ENCODE data around the gene ZNF341.
A peak's percentile ranks its signal among the peaks of the same experiment; 100 is the strongest.
"Not testable (repeated sequence)": the region's sequence is repeated elsewhere in the genome, so short reads cannot be mapped to it uniquely, and the experiment has no call there.

ZNF341 gene

DNA sequence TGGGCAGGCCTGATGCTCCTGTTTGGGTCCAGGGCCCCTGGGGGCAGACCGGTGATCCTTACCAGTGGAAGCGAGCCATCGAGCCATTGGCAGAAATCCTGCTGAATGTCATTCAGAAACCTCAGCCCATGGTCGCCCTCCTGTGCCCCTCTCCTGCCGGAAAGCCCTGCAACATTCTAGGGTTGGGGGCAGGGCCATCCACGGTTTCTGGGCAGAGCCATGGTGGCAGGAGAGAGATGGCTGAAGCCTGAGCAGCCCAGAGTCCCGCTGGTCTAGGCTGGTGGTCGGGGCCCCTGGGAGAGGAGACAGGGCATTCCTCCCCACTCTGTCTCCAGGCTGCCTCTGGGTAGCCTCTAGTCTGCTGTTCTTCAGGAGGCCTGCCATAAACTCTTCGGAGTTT lies 59.7 kb downstream of the ZNF341 start:
- TF ChIP-seq, protein P1, sequence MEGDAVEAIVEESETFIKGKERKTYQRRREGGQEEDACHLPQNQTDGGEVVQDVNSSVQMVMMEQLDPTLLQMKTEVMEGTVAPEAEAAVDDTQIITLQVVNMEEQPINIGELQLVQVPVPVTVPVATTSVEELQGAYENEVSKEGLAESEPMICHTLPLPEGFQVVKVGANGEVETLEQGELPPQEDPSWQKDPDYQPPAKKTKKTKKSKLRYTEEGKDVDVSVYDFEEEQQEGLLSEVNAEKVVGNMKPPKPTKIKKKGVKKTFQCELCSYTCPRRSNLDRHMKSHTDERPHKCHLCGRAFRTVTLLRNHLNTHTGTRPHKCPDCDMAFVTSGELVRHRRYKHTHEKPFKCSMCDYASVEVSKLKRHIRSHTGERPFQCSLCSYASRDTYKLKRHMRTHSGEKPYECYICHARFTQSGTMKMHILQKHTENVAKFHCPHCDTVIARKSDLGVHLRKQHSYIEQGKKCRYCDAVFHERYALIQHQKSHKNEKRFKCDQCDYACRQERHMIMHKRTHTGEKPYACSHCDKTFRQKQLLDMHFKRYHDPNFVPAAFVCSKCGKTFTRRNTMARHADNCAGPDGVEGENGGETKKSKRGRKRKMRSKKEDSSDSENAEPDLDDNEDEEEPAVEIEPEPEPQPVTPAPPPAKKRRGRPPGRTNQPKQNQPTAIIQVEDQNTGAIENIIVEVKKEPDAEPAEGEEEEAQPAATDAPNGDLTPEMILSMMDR (IDR thresholded peaks at IDR 0.05; ENCODE audit: low read depth, low read length, missing control alignments), result no peak
- Histone ChIP-seq H3K4me3 (ENCODE audit: low read depth, low read length) (no peak overlapping the region), H3K27ac (no peak overlapping the region), H3K36me3 (replicated peaks) (no peaks in the 10 kb centered on the region), H3K27me3 (replicated peaks) (no peaks in the 10 kb centered on the region)
- DNase-seq, result no peak
- in situ Hi-C loops (cut with HindIII; ENCODE audit: low pct_ligation_motif_present, low sequenced_read_pairs), result no loop called here

DNA sequence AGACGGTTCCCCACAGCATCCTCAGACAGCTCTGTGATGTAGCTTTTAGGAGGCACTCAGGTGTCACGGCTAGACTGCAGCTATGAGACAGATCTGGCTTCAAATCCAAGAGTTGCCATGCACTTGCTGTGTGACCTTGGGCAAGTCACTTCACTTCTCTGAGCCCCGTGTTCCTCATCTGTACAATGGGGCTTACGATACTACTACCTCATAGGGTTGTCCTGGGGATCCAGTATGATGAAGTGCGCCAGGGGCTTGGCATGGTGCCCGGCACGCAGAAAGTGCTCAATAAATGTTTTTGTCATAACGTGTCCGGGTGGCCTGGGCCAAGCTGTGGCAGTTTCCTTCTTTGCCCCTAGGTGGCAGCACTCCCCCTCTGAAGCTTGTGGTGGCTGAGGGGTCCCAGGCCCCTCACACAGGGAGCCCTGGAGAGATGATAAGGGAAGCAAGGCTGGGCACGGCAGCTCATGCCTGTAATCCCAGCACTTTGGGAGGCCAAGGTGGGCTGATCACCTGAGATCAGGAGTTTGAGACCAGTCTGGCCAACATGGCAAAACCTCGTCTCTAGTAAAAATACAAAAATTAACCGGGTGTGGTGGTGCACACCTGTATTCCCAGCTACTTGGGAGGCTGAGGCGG lies 60.3 kb downstream of the ZNF341 start:
- TF ChIP-seq, protein P1 (IDR thresholded peaks at IDR 0.05; ENCODE audit: low read depth, low read length, missing control alignments), result peak; percentile 87
- peak; percentile 60 for DNase-seq
- Histone ChIP-seq H3K4me3 (ENCODE audit: low read depth, low read length) (no peak overlapping the region), H3K36me3 (replicated peaks) (no peaks in the 10 kb centered on the region), H3K27ac (no peak overlapping the region), H3K27me3 (replicated peaks) (no peaks in the 10 kb centered on the region)
- in situ Hi-C loops (cut with HindIII; ENCODE audit: low pct_ligation_motif_present, low sequenced_read_pairs), result no loop called here

DNA sequence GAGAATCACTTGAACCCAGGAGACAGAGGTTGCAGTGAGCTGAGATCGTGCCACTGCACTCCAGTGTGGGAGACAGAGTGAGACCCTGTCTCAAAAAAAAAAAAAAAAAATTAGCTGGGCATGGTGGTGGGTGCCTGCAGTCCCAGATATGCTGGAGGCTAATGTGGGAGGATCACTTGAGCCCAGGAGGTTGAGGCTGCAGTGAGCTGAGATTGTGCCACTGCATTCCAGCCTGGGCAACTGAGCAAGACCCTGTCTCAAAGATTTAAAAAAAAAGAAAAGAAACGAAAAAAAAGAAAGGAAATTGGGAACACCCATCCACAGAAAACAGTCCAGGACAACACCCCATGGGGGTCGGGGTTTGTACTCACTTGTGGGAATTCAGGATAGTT lies 60.8 kb downstream of the ZNF341 start:
- DNase-seq; in situ Hi-C loops (cut with HindIII; ENCODE audit: low pct_ligation_motif_present, low sequenced_read_pairs); H3K4me3 ChIP-seq (ENCODE audit: low read depth, low read length); H3K36me3 ChIP-seq (replicated peaks); H3K27me3 ChIP-seq (replicated peaks); H3K27ac ChIP-seq: not testable (repeated sequence)

DNA sequence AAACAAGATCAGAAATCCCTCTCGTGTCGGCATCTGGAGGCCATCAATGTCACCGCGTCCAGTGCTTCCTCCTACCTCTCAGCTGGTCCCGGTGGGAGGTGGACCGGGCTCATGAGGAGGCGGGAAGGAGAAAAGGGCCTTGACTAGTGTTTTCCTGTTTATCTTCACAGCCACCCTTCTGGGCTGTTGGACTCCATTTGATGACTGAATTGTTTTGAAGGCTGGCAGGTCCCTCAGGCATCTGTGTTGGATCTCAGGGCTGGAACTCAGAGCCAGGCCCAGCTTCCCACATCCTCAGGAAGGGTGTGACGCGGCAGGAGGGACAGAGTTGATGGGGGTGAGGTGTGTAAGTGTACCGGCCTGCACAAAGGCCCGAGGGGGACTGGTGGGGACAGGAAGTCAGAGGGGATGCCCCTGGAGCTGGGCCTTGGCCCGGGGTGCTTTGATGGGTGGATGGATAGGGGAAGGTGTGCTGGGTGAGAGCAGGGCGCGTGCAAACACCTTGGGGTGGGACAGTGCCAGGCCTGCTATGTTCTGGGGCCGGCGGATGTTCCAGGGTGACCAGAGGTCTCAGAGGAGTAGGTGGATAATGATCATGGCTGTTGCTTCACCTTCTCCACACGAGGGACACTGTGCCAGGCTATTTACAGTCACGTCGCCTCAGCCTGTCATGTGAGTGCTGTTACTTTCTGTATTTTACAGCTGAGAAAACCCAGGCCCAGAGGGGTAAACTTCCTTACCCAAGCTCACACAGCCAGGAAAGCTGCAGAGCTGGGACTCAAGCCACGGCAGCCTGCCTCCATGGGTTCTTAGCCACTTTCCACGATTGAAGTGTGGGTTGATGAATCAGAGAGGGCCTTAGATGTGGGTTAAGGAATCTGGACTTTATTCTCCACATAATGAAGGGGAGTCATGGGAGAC lies 61.5 kb downstream of the ZNF341 start:
- Histone ChIP-seq H3K36me3 (replicated peaks) (no peaks in the 10 kb centered on the region), H3K4me3 (ENCODE audit: low read depth, low read length) (no peak overlapping the region), H3K27ac (no peak overlapping the region), H3K27me3 (replicated peaks) (no peaks in the 10 kb centered on the region)
- in situ Hi-C loops (cut with HindIII; ENCODE audit: low pct_ligation_motif_present, low sequenced_read_pairs), result no loop called here
- TF ChIP-seq, protein P1 (IDR thresholded peaks at IDR 0.05; ENCODE audit: low read depth, low read length, missing control alignments), result no peak
- no peak for DNase-seq

DNA sequence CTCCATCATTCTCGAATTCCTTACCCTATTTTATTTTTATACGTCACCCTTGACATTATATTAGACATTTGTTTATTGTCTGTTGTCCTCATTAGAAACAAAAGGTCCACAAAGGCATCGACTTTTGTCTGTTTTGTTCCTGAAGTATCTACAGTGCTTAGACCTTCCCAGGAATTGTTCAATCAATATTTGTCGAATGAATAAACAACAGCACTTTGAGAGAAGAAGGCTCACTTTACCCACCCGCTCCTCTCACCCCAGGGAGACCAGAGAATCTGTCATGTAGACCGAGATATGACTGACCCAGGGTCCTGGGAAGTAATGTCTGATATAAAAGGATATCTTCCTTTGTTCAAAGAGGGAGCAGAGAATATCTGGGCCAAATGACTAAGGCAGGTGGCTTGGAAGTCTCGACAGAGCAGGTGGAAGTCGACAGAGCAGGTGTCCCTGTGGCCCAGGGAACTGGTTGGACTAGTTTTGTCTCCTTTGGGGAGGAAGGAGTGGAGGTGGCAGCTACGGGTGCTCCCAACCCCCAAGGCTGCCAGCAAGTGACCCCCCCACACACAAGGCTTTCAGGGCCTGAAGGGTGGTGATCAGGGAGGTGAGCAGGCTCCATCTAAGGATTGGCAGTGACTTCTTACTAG lies 64.6 kb downstream of the ZNF341 start:
- Histone ChIP-seq H3K4me3 (ENCODE audit: low read depth, low read length) (no peak overlapping the region), H3K27ac (no peak overlapping the region), H3K27me3 (replicated peaks) (no peaks in the 10 kb centered on the region), H3K36me3 (replicated peaks) (no peaks in the 10 kb centered on the region)
- in situ Hi-C loops (cut with HindIII; ENCODE audit: low pct_ligation_motif_present, low sequenced_read_pairs), result no loop called here
- no peak for DNase-seq
- TF ChIP-seq, protein P1 (IDR thresholded peaks at IDR 0.05; ENCODE audit: low read depth, low read length, missing control alignments), result no peak

DNA sequence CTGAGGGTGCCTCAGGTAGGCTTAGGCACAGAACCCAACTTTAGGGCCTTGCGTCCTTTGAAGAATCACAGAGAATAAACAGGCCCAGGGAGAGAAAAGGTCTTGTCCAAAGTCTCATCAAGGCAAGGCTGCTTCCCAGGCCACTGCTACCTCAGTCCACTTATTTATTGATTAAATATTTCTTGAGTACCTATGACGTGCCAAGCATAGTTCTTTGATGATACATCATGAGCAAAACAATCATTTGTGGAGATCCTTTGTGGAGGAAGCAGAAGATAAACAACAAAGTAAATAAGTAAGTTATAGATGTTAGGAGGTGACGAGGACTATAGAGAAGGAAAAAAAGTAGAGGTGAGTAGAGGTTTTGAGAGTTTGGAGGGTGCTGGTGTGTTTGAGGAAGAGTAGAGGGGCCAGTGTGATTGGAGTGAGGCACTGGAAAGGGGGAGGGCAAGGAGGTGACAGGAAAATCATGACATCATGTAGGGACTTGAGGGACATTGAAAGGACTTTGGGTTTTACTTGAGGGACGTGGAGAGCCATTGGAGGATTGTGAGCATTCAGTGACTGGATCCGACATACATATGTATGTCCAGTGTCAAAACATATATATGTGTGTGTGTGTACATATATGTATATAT lies 65.2 kb downstream of the ZNF341 start:
- TF ChIP-seq, protein P1 (IDR thresholded peaks at IDR 0.05; ENCODE audit: low read depth, low read length, missing control alignments), result no peak
- in situ Hi-C loops (cut with HindIII; ENCODE audit: low pct_ligation_motif_present, low sequenced_read_pairs), result no loop called here

More for the DNA sequence above, 65.2 kb downstream of the ZNF341 start:
- Histone ChIP-seq H3K4me3 (ENCODE audit: low read depth, low read length) (no peak overlapping the region), H3K27me3 (replicated peaks) (no peaks in the 10 kb centered on the region), H3K27ac (no peak overlapping the region), H3K36me3 (replicated peaks) (no peaks in the 10 kb centered on the region)
- DNase-seq, result no peak

Measured in brain microvascular endothelial cell (primary cell).